ENCODE data around the gene BYSL.
A peak's percentile ranks its signal among the peaks of the same experiment; 100 is the strongest.

Gene BYSL

DNA sequence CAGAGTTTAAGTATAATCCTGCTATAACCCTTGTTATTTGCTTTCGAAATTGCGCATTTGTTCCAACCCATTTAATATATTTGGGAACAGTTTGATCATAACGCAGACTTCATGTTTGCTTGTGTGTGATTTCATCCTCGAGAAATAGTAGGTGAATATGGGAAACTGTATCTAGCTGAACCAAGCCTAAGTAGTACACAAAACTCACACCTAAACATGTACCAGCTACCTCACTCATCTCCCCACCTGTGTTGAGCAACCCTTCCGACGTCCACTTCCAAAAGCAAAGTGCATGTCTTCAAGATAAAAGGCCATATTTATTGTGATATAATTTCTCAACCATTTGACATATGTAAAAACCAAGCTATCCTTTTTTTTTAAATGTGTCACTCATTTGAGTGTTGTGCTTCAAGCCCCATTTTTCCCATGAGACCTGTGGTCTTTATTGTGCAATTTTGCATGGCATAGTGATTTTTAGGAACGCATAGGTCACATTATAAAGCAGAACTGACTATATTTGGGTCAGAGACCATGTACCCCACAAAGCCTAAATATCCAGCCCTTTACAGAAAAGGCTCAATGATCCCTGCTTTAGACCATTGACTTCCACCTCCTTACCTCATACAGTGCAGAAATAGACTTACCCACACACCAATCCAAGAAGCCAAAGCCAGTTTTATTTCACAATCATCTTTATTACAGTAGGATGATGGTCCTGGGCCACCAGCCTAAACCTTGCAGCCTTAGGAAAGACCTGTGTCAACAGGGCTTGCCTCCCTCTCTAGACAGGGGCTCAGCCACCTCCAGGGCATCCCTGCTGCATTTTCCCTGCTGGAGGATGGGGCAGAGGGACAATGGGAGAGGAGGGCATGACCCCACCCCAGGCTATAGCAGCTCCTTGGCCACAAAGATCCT is 13.2 kb downstream of the BYSL start:
- peak overlapping the region; percentile 98 for H3K4me2 ChIP-seq (ENCODE audit: low read depth, low read length, poor library complexity, severe bottlenecking)
- peaks cover 24% of the 10 kb centered on the region; the same call in 1 of the 2 replicates for H3F3A ChIP-seq (ENCODE audit: low read depth)
- H4K20me1 ChIP-seq (ENCODE audit: insufficient read depth, low read length, poor library complexity, severe bottlenecking): peaks cover 51% of the 10 kb centered on the region
- no peaks in the 10 kb centered on the region for H3K9me2 ChIP-seq (replicated peaks; ENCODE audit: low read depth, low read length)
- no peaks in the 10 kb centered on the region for H3K9me3 ChIP-seq (ENCODE audit: insufficient read depth, low read depth, low read length)
- H3K4me3 ChIP-seq (ENCODE audit: low read length, poor library complexity, severe bottlenecking): peak overlapping the region; percentile 83
- peaks cover 75% of the 10 kb centered on the region for H3K36me3 ChIP-seq (ENCODE audit: insufficient read depth, low read length)
- H2AFZ ChIP-seq (ENCODE audit: low read length): no peak overlapping the region
- H3K4me1 ChIP-seq (ENCODE audit: insufficient read depth, low read length, poor library complexity, severe bottlenecking): peaks cover 48% of the 10 kb centered on the region
- no peaks in the 10 kb centered on the region for H3K27me3 ChIP-seq (ENCODE audit: insufficient read depth, low read length, poor library complexity, severe bottlenecking)
- TF ChIP-seq CTCF (conservative IDR thresholded peaks at IDR 0.05; ENCODE audit: low read length) (no peak), EZH2phosphoT487 (IDR thresholded peaks at IDR 0.05; ENCODE audit: borderline replicate concordance) (no peak)
- peaks cover 60% of the 10 kb centered on the region for H3K79me2 ChIP-seq (ENCODE audit: insufficient read depth, low read length)
- peak overlapping the region; percentile 70 for H3K9ac ChIP-seq (ENCODE audit: low read depth, low read length, poor library complexity, severe bottlenecking)

GRCh38 chr6:41935193-41935574 is 13.9 kb downstream of the BYSL start:
- Histone ChIP-seq H3K4me3 (ENCODE audit: low read length, poor library complexity, severe bottlenecking) (peak overlapping the region; percentile 83), H3K4me1 (ENCODE audit: insufficient read depth, low read length, poor library complexity, severe bottlenecking) (peaks cover 48% of the 10 kb centered on the region), H3K36me3 (ENCODE audit: insufficient read depth, low read length) (peaks cover 68% of the 10 kb centered on the region), H4K20me1 (ENCODE audit: insufficient read depth, low read length, poor library complexity, severe bottlenecking) (peaks cover 58% of the 10 kb centered on the region), H3K9me2 (replicated peaks; ENCODE audit: low read depth, low read length) (no peaks in the 10 kb centered on the region), H3K9me3 (ENCODE audit: insufficient read depth, low read depth, low read length) (no peaks in the 10 kb centered on the region), H3K9ac (ENCODE audit: low read depth, low read length, poor library complexity, severe bottlenecking) (peak overlapping the region; percentile 70), H3K79me2 (ENCODE audit: insufficient read depth, low read length) (peaks cover 67% of the 10 kb centered on the region), H3K27me3 (ENCODE audit: insufficient read depth, low read length, poor library complexity, severe bottlenecking) (no peaks in the 10 kb centered on the region), H3F3A (ENCODE audit: low read depth) (peaks cover 24% of the 10 kb centered on the region; the same call in 1 of the 2 replicates), H2AFZ (ENCODE audit: low read length) (no peak overlapping the region), H3K4me2 (ENCODE audit: low read depth, low read length, poor library complexity, severe bottlenecking) (peak overlapping the region; percentile 98)
- no peak for TF ChIP-seq EZH2phosphoT487 (IDR thresholded peaks at IDR 0.05; ENCODE audit: borderline replicate concordance)
- no peak for TF ChIP-seq CTCF (conservative IDR thresholded peaks at IDR 0.05; ENCODE audit: low read length)

- no peaks in the 10 kb centered on the region for H3K9me2 ChIP-seq (replicated peaks; ENCODE audit: low read depth, low read length)
- no peak for TF ChIP-seq EZH2phosphoT487 (IDR thresholded peaks at IDR 0.05; ENCODE audit: borderline replicate concordance)
- no peak for TF ChIP-seq CTCF (conservative IDR thresholded peaks at IDR 0.05; ENCODE audit: low read length)
- peak overlapping the region; percentile 70 for H3K9ac ChIP-seq (ENCODE audit: low read depth, low read length, poor library complexity, severe bottlenecking)
- H4K20me1 ChIP-seq (ENCODE audit: insufficient read depth, low read length, poor library complexity, severe bottlenecking): peaks cover 60% of the 10 kb centered on the region
- peaks cover 71% of the 10 kb centered on the region for H3K79me2 ChIP-seq (ENCODE audit: insufficient read depth, low read length)
- H3K36me3 ChIP-seq (ENCODE audit: insufficient read depth, low read length): peaks cover 63% of the 10 kb centered on the region
- no peak overlapping the region for H2AFZ ChIP-seq (ENCODE audit: low read length)
- H3K4me2 ChIP-seq (ENCODE audit: low read depth, low read length, poor library complexity, severe bottlenecking): peak overlapping the region; percentile 98
- H3F3A ChIP-seq (ENCODE audit: low read depth): peaks cover 24% of the 10 kb centered on the region; the same call in 1 of the 2 replicates
- H3K4me1 ChIP-seq (ENCODE audit: insufficient read depth, low read length, poor library complexity, severe bottlenecking): peaks cover 48% of the 10 kb centered on the region
- H3K4me3 ChIP-seq (ENCODE audit: low read length, poor library complexity, severe bottlenecking): peak overlapping the region; percentile 83
- no peaks in the 10 kb centered on the region for H3K9me3 ChIP-seq (ENCODE audit: insufficient read depth, low read depth, low read length)
- H3K27me3 ChIP-seq (ENCODE audit: insufficient read depth, low read length, poor library complexity, severe bottlenecking): no peaks in the 10 kb centered on the region
These were observed 14.4 kb downstream of the BYSL start for GRCh38 chr6:41935685-41936072.
